HG03139 (cell line): ENCODE data around the gene METRNL.

Experiments
- ATAC-seq: cut with Tn5 transposase; IDR thresholded peaks from one replicate; pipeline ENCODE4 v1.9.1; 2021; ENCODE audit not compliant: unreplicated experiment

Gene METRNL

GRCh38 chr17:83078378-83079351 is 744 bp upstream of the METRNL start:
- ATAC-seq, result no peak

GRCh38 chr17:83079766-83080578 is 563 bp downstream of the METRNL start:
- no peak for ATAC-seq

- no peak for ATAC-seq
These were observed 1.1 kb downstream of the METRNL start for GRCh38 chr17:83080579-83080857.

GRCh38 chr17:83080858-83081683 is 1.7 kb downstream of the METRNL start:
- no peak for ATAC-seq

GRCh38 chr17:83081684-83082201 is 2.3 kb downstream of the METRNL start:
- ATAC-seq, result no peak

- no peak for ATAC-seq
These were observed 3.0 kb downstream of the METRNL start for GRCh38 chr17:83082424-83082823.

GRCh38 chr17:83082909-83083367 is 3.5 kb downstream of the METRNL start:
- ATAC-seq, result no peak

GRCh38 chr17:83083368-83084201 is 4.2 kb downstream of the METRNL start:
- ATAC-seq, result no peak

GRCh38 chr17:83084214-83084613 is 4.8 kb downstream of the METRNL start:
- ATAC-seq, result no peak

GRCh38 chr17:83084621-83085056 is 5.2 kb downstream of the METRNL start:
- no peak for ATAC-seq

- no peak for ATAC-seq
These were observed 5.7 kb downstream of the METRNL start for GRCh38 chr17:83085103-83085502.

GRCh38 chr17:83085526-83086198 is 6.3 kb downstream of the METRNL start:
- ATAC-seq, result no peak

GRCh38 chr17:83086199-83086880 is 6.9 kb downstream of the METRNL start:
- no peak for ATAC-seq

GRCh38 chr17:83086907-83087787 is 7.7 kb downstream of the METRNL start:
- ATAC-seq, result no peak

GRCh38 chr17:83087788-83088360 is 8.5 kb downstream of the METRNL start:
- no peak for ATAC-seq

GRCh38 chr17:83088451-83088850 is 9.0 kb downstream of the METRNL start:
- no peak for ATAC-seq

- ATAC-seq, result no peak
These were observed 9.5 kb downstream of the METRNL start for GRCh38 chr17:83088909-83089308.
